Measurements from ENCODE around the gene IDE. TPM values are rescaled to one million over a fixed set of nuclear protein-coding genes. Genes with fewer than 3 reads are reported as not detected.

Gene IDE
- total RNA-seq (2013; cell fraction: nucleolus; rRNA removed), result 58.3 and 58.9 TPM in 2 replicates
- total RNA-seq (2014; rRNA removed) (33.4 and 38.4 TPM in 2 replicates), total RNA-seq (2014; rRNA removed; fragmentation: Illumina TruSeq; extraction: Trizol) (42.8 and 46.2 TPM in 2 replicates), total RNA-seq (2021) (45.4 and 51.9 TPM in 2 replicates), polyA plus RNA-seq (2011; rRNA removed) (30.4 and 38.3 TPM in 2 replicates), polyA plus RNA-seq (2014; fragmentation: Illumina TruSeq; extraction: Trizol) (33.8 and 42.2 TPM in 2 replicates), polyA plus RNA-seq (2014; fragmentation: Nextera tagmentation; extraction: Ambion mirVana) (10 to 100 TPM; 11.6 to 13.1 TPM), polyA plus RNA-seq (2014; rRNA removed) (15.4 and 19.1 TPM in 2 replicates), polyA plus RNA-seq (2016; fragmentation: Nextera tagmentation; extraction: Ambion mirVana) (10 to 100 TPM; 53.4 to 54.5 TPM), polyA minus RNA-seq (2011; rRNA and poly(A)+ RNA removed) (46.4 and 81.8 TPM in 2 replicates), Bru-seq, nascent RNA (percentile 66 among the genes with signal in this experiment), BruChase-seq, experiment 1, labeled RNA remaining after a 6-hour chase (percentile 75 among the genes with signal in this experiment), BruChase-seq, experiment 2, labeled RNA remaining after a 2-hour chase (percentile 68 among the genes with signal in this experiment)
- polyA plus RNA-seq (2011; ENCODE audit: low read depth), result 8.2 TPM
- 14.4 and 15.8 TPM in 2 replicates for polyA plus RNA-seq (2011; cell fraction: cytosol; rRNA removed)
- polyA plus RNA-seq (2011; cell fraction: nucleus; rRNA removed), result 27.5 and 33.5 TPM in 2 replicates
- polyA plus RNA-seq (2012), result 9.0 and 12.8 TPM in 2 replicates
- polyA minus RNA-seq (2011; cell fraction: cytosol; rRNA and poly(A)+ RNA removed), result 16.0 and 28.6 TPM in 2 replicates
- polyA minus RNA-seq (2011; cell fraction: nucleus; rRNA and poly(A)+ RNA removed), result 16.0 and 21.8 TPM in 2 replicates
- long read RNA-seq, experiment 1, full-length matches to known transcripts, result 8 of 15 reads
- long read RNA-seq, experiment 1, partial matches to known transcripts, result 1 of 15 reads
- long read RNA-seq, experiment 1, other reads (novel, unspliced or antisense), result 6 of 15 reads
- long read RNA-seq, experiment 2, full-length matches to known transcripts, result 21 of 61 reads
- long read RNA-seq, experiment 2, partial matches to known transcripts, result 27 of 61 reads
- long read RNA-seq, experiment 2, other reads (novel, unspliced or antisense), result 13 of 61 reads

- SMC1A ChIA-PET (ENCODE audit: uncharacterized antibody, unreplicated experiment), result interaction anchor here (0.9 to 10.3 kb wide), 8 partner anchors 9 to 74 kb away, joined by 3 to 106 read pairs (median 4); no protein-coding TSS in a partner anchor
- in situ Hi-C loops (cut with MboI) (loop anchor here (5.0 kb wide), 1 partner anchor 57 kb away; no protein-coding TSS in a partner anchor), intact Hi-C loops (cut with micrococcal nuclease; ENCODE audit: unreplicated experiment) (loop anchor here (1.0 to 10.0 kb wide), 2 partner anchors 57 to 489 kb away; no protein-coding TSS in a partner anchor)
- H2AFZ ChIP-seq (ENCODE audit: control insufficient read depth, low read depth, low read length), result peak within 1 kb of the TSS; percentile 96
- CTCF ChIA-PET, result interaction anchor here (0.6 to 9.2 kb wide), 23 partner anchors 14 to 486 kb away, joined by 3 to 179 read pairs (median 4); no protein-coding TSS in a partner anchor
- no peak for FAIRE-seq
- 1% methylated on average over 80 of the region's 80 CpGs for WGBS (ENCODE audit: insufficient coverage, insufficient replicate concordance, low lambda C conversion rate, missing lambda C conversion rate)
- H3K27me3 ChIP-seq (replicated peaks in 1 of 2; ENCODE audit: control insufficient read depth in 2 of 2, insufficient read depth in 2 of 2, low read length in 1 of 2), result no peaks in the 10 kb centered on the region
- H3K79me2 ChIP-seq (ENCODE audit: control insufficient read depth, insufficient read depth, low read length), result peaks cover 41% of the 10 kb centered on the region
- RAD21 ChIA-PET (ENCODE audit: unreplicated experiment), result interaction anchor here (0.6 to 5.9 kb wide), 8 partner anchors 17 to 486 kb away, joined by 3 to 69 read pairs (median 5); no protein-coding TSS in a partner anchor
- peak; percentile 45 for DNase-seq (ENCODE audit: low read depth, low spot score)
- peak within 1 kb of the TSS; percentile 92 for H3K27ac ChIP-seq (ENCODE audit: control insufficient read depth, insufficient read depth)
- POLR2A ChIA-PET, result interaction anchor here (0.6 to 1.7 kb wide), 4 partner anchors 16 to 62 kb away, joined by 3 to 9 read pairs (median 4); no protein-coding TSS in a partner anchor
- ATAC-seq, result peak; percentile 82
- TSS peak; percentile 75 for BruUV-seq (replicated peaks)
- peak within 1 kb of the TSS; percentile 76 for H3K9ac ChIP-seq (ENCODE audit: control insufficient read depth, insufficient read depth, low read length)
- H3K4me3 ChIP-seq, result peak within 1 kb of the TSS; percentile 82
- no peaks in the 10 kb centered on the region; a peak in 1 of 4 replicates for H3K36me3 ChIP-seq (ENCODE audit: control insufficient read depth in 2 of 2, insufficient read depth in 2 of 2, low read length in 1 of 2)
- H4K20me1 ChIP-seq (ENCODE audit: control insufficient read depth, insufficient read depth), result no peaks in the 10 kb centered on the region
- peaks cover 4% of the 10 kb centered on the region for H3K4me1 ChIP-seq (ENCODE audit: control insufficient read depth, insufficient read depth, low read length)
- H3K9me3 ChIP-seq (replicated peaks; ENCODE audit: control insufficient read depth, insufficient read depth, low read length), result no peaks in the 10 kb centered on the region
- peak within 1 kb of the TSS; percentile 85 for H3K4me2 ChIP-seq (ENCODE audit: control insufficient read depth, insufficient read depth)
- TF ChIP-seq MLLT1 (IDR thresholded peaks at IDR 0.05) (0 out of 2 replicates have a peak, but pooled peaks have one; percentile 76), MYB (IDR thresholded peaks at IDR 0.05; ENCODE audit: borderline replicate concordance, low read depth, low read length) (no peak), CHD1 (IDR thresholded peaks at IDR 0.05; ENCODE audit: low read depth, low read length) (no peak), IRF5 (IDR thresholded peaks at IDR 0.05; ENCODE audit: borderline replicate concordance) (peak; percentile 78; the same call in 1 of the 2 replicates), ZNF24 (IDR thresholded peaks at IDR 0.05) (0 out of 2 replicates have a peak, but pooled peaks have one; percentile 6), PBX3 (IDR thresholded peaks at IDR 0.05; ENCODE audit: insufficient replicate concordance, low read depth, low read length) (no peak), SPI1 (IDR thresholded peaks at IDR 0.05; ENCODE audit: borderline replicate concordance, insufficient read depth, low read depth, low read length) (no peak), EGR1 (IDR thresholded peaks at IDR 0.05; ENCODE audit: borderline replicate concordance in 1 of 2, low read depth in 2 of 2, low read length in 2 of 2) (0 out of 3 replicates have a peak, but pooled peaks of 1 of the 2 experiments have one; percentile 3), SMC3 (IDR thresholded peaks at IDR 0.05; ENCODE audit: borderline replicate concordance, low read length) (peak; percentile 77), ZBED1 (IDR thresholded peaks at IDR 0.05; ENCODE audit: borderline replicate concordance) (no peak)
These were observed at the start of gene IDE for GRCh38 chr10:92573798-92574547. TSS of gene IDE (minus strand) at chr10:92574093. CDS start at chr10:92574019, 74 bp downstream.

Measured in GM12878 (cell line).